ENCODE results near the gene TOR3A.
"Not testable (repeated sequence)": the region's sequence is repeated elsewhere in the genome, so short reads cannot be mapped to it uniquely, and the experiment has no call there.

Gene TOR3A

GRCh38 chr1:179081687-179082332, at the start of gene TOR3A:
Gene TOR3A (plus strand): TSS chr1:179082070. CDS start chr1:179082129, 59 bp downstream.
- FAIRE-seq: no peak
- peak; percentile 77 for DNase-seq (ENCODE audit: low spot score)

- FAIRE-seq (no peak), DNase-seq (ENCODE audit: low spot score) (peak; percentile 20)
Observed at GRCh38 chr1:179034720-179035119, 47.1 kb upstream of the TOR3A start.

- FAIRE-seq (no peak), DNase-seq (ENCODE audit: low spot score) (peak; percentile 32)
Observed at GRCh38 chr1:179036844-179037465, 44.9 kb upstream of the TOR3A start.

GRCh38 chr1:179038528-179039281, 43.2 kb upstream of the TOR3A start:
- FAIRE-seq: no peak

GRCh38 chr1:179039502-179040174, 42.2 kb upstream of the TOR3A start:
- not testable (repeated sequence) for DNase-seq (ENCODE audit: low spot score); FAIRE-seq

More at GRCh38 chr1:179038528-179039281, 43.2 kb upstream of the TOR3A start:
- no peak for DNase-seq (ENCODE audit: low spot score)

GRCh38 chr1:179040175-179040551, 41.7 kb upstream of the TOR3A start:
- DNase-seq (ENCODE audit: low spot score); FAIRE-seq: not testable (repeated sequence)

- DNase-seq (ENCODE audit: low spot score): no peak
- FAIRE-seq: no peak
Observed at GRCh38 chr1:179042087-179042486, 39.8 kb upstream of the TOR3A start.

GRCh38 chr1:179042700-179043099, 39.2 kb upstream of the TOR3A start:
- no peak for FAIRE-seq
- DNase-seq (ENCODE audit: low spot score): no peak

GRCh38 chr1:179043266-179043665, 38.6 kb upstream of the TOR3A start:
- FAIRE-seq (no peak), DNase-seq (ENCODE audit: low spot score) (no peak)

GRCh38 chr1:179043907-179044306, 38.0 kb upstream of the TOR3A start:
- FAIRE-seq (no peak), DNase-seq (ENCODE audit: low spot score) (no peak)

GRCh38 chr1:179046808-179047635, 34.8 kb upstream of the TOR3A start:
- DNase-seq (ENCODE audit: low spot score): no peak
- FAIRE-seq: no peak

- FAIRE-seq (no peak), DNase-seq (ENCODE audit: low spot score) (no peak)
Observed at GRCh38 chr1:179047636-179047997, 34.3 kb upstream of the TOR3A start.

GRCh38 chr1:179048339-179049124, 33.3 kb upstream of the TOR3A start:
- DNase-seq (ENCODE audit: low spot score) (no peak), FAIRE-seq (no peak)

GRCh38 chr1:179052776-179053175, 29.1 kb upstream of the TOR3A start:
- DNase-seq (ENCODE audit: low spot score) (no peak), FAIRE-seq (no peak)

- FAIRE-seq (no peak), DNase-seq (ENCODE audit: low spot score) (no peak)
Observed at GRCh38 chr1:179053486-179053885, 28.4 kb upstream of the TOR3A start.

GRCh38 chr1:179055937-179056336, 25.9 kb upstream of the TOR3A start:
- no peak for DNase-seq (ENCODE audit: low spot score)
- no peak for FAIRE-seq

- FAIRE-seq: no peak
- no peak for DNase-seq (ENCODE audit: low spot score)
Observed at GRCh38 chr1:179058487-179059483, 23.1 kb upstream of the TOR3A start.

GRCh38 chr1:179061360-179062282, 20.2 kb upstream of the TOR3A start:
- no peak for DNase-seq (ENCODE audit: low spot score)
- FAIRE-seq: no peak

Data from RCC 7860 (cell line).